GM19035 (cell line): Measurements from ENCODE around the gene ZDHHC17.

Source experiments
- ATAC-seq: cut with Tn5 transposase; IDR thresholded peaks from one replicate; pipeline ENCODE4 v1.9.1; 2021; ENCODE audit not compliant: unreplicated experiment

The ZDHHC17 gene

GRCh38 chr12:76876696-76877229 is 112.8 kb downstream of the ZDHHC17 start:
- no peak for ATAC-seq

GRCh38 chr12:76878099-76878898 is 114.4 kb downstream of the ZDHHC17 start:
- peak; percentile 43 for ATAC-seq

- ATAC-seq, result peak; percentile 92
Measured at GRCh38 chr12:76878899-76879709, 115.2 kb downstream of the ZDHHC17 start, which contains the start of gene CSRP2. CSRP2 (minus strand) TSS chr12:76879019; CDS start chr12:76866260, 12,759 bp downstream.

- no peak for ATAC-seq
Measured at GRCh38 chr12:76879710-76880518, 116.0 kb downstream of the ZDHHC17 start.

- no peak for ATAC-seq
Measured at GRCh38 chr12:76880519-76881023, 116.7 kb downstream of the ZDHHC17 start.

GRCh38 chr12:76881142-76881541 is 117.2 kb downstream of the ZDHHC17 start:
- ATAC-seq, result no peak

GRCh38 chr12:76882367-76882766 is 118.5 kb downstream of the ZDHHC17 start:
- no peak for ATAC-seq

GRCh38 chr12:76883151-76883550 is 119.2 kb downstream of the ZDHHC17 start:
- ATAC-seq, result no peak

GRCh38 chr12:76883811-76884210 is 119.9 kb downstream of the ZDHHC17 start:
- no peak for ATAC-seq

GRCh38 chr12:76888775-76889174 is 124.9 kb downstream of the ZDHHC17 start:
- ATAC-seq, result no peak

- ATAC-seq, result no peak
Measured at GRCh38 chr12:76890151-76891143, 126.5 kb downstream of the ZDHHC17 start.

GRCh38 chr12:76891609-76892008 is 127.7 kb downstream of the ZDHHC17 start:
- ATAC-seq, result no peak

GRCh38 chr12:76895796-76896195 is 131.9 kb downstream of the ZDHHC17 start:
- no peak for ATAC-seq

- ATAC-seq, result no peak
Measured at GRCh38 chr12:76896274-76896673, 132.4 kb downstream of the ZDHHC17 start.

GRCh38 chr12:76898442-76898841 is 134.5 kb downstream of the ZDHHC17 start:
- no peak for ATAC-seq

GRCh38 chr12:76899522-76899921 is 135.6 kb downstream of the ZDHHC17 start:
- no peak for ATAC-seq

GRCh38 chr12:76901628-76902380 is 137.9 kb downstream of the ZDHHC17 start:
- no peak for ATAC-seq
